Stimulated activated effector memory CD8-positive, alpha-beta T cell treated with anti-CD3 and anti-CD28 coated beads, Interleukin-12 subunit alpha, Interleukin-12 subunit beta, amount 100 ng/mL, for 72 hours (primary cell): Measurements from ENCODE around the gene ZBTB7A.

Source experiments
- ATAC-seq: fragments of 150-1000 bp; cut with Tn5 transposase; 2 replicates; pipeline ENCODE4 v1.10.0; 2021
- DNase-seq, 2 donors: peaks; one replicate each; pipeline ENCODE4 v3.0.0; 2021 to 2022; ENCODE audit warnings: low spot score in 2 of 2
- H3K27ac Mint-ChIP-seq: one replicate; pipeline ENCODE4 v1.8.0; 2022; ENCODE audit warnings: mild to moderate bottlenecking, mixed read lengths
- H3K36me3 Mint-ChIP-seq: one replicate; pipeline ENCODE4 v1.8.0; 2022; ENCODE audit warnings: mild to moderate bottlenecking, mixed read lengths
- H3K4me1 Mint-ChIP-seq: one replicate; pipeline ENCODE4 v1.8.0; 2022; ENCODE audit warnings: mixed read lengths
- H3K4me3 Mint-ChIP-seq: one replicate; pipeline ENCODE4 v1.8.0; 2022; ENCODE audit warnings: mild to moderate bottlenecking, mixed read lengths
- H3K9me3 Mint-ChIP-seq: one replicate; pipeline ENCODE4 v1.8.0; 2022; ENCODE audit warnings: mixed read lengths

ZBTB7A gene

GRCh38 chr19:4030552-4030951, 36.1 kb downstream of the ZBTB7A start:
- ATAC-seq = no peak
- DNase-seq = no peak
- Mint-ChIP-seq H3K36me3 (peaks cover 59% of the 10 kb centered on the region), H3K4me1 (no peaks in the 10 kb centered on the region), H3K4me3 (no peak overlapping the region), H3K9me3 (no peaks in the 10 kb centered on the region), H3K27ac (peak overlapping the region; percentile 60)

GRCh38 chr19:4029247-4029614, 37.5 kb downstream of the ZBTB7A start:
- Mint-ChIP-seq H3K27ac (no peak overlapping the region), H3K4me1 (no peaks in the 10 kb centered on the region), H3K36me3 (peaks cover 62% of the 10 kb centered on the region)

GRCh38 chr19:4028334-4029246, 38.1 kb downstream of the ZBTB7A start:
- no peaks in the 10 kb centered on the region for H3K4me1 Mint-ChIP-seq
- no peak overlapping the region for H3K4me3 Mint-ChIP-seq
- DNase-seq (no peak), ATAC-seq (no peak)
- H3K36me3 Mint-ChIP-seq = peaks cover 62% of the 10 kb centered on the region
- no peaks in the 10 kb centered on the region for H3K9me3 Mint-ChIP-seq
- H3K27ac Mint-ChIP-seq = no peak overlapping the region

More at GRCh38 chr19:4029247-4029614, 37.5 kb downstream of the ZBTB7A start:
- H3K9me3 Mint-ChIP-seq = no peaks in the 10 kb centered on the region
- DNase-seq = no peak
- ATAC-seq = no peak
- no peak overlapping the region for H3K4me3 Mint-ChIP-seq

GRCh38 chr19:4027146-4027545, 39.6 kb downstream of the ZBTB7A start:
- ATAC-seq = no peak
- Mint-ChIP-seq H3K27ac (no peak overlapping the region), H3K4me3 (no peak overlapping the region), H3K4me1 (no peaks in the 10 kb centered on the region), H3K36me3 (peaks cover 54% of the 10 kb centered on the region), H3K9me3 (no peaks in the 10 kb centered on the region)
- no peak for DNase-seq

- H3K9me3 Mint-ChIP-seq = no peaks in the 10 kb centered on the region
- peaks cover 42% of the 10 kb centered on the region for H3K36me3 Mint-ChIP-seq
- no peak overlapping the region for H3K4me3 Mint-ChIP-seq
- H3K4me1 Mint-ChIP-seq = no peaks in the 10 kb centered on the region
- DNase-seq = no peak
- H3K27ac Mint-ChIP-seq = no peak overlapping the region
- ATAC-seq = peak; percentile 19
Measured at GRCh38 chr19:4025317-4025716, 41.4 kb downstream of the ZBTB7A start.

GRCh38 chr19:4023600-4024398, 42.9 kb downstream of the ZBTB7A start:
- Mint-ChIP-seq H3K9me3 (no peaks in the 10 kb centered on the region), H3K4me3 (no peak overlapping the region), H3K4me1 (peaks cover under 1% of the 10 kb centered on the region), H3K27ac (peak overlapping the region; percentile 26), H3K36me3 (peaks cover 33% of the 10 kb centered on the region)
- ATAC-seq (no peak), DNase-seq (no peak)

GRCh38 chr19:4019578-4019977, 47.1 kb downstream of the ZBTB7A start:
- Mint-ChIP-seq H3K4me3 (no peak overlapping the region), H3K4me1 (peaks cover 7% of the 10 kb centered on the region), H3K27ac (no peak overlapping the region), H3K9me3 (no peaks in the 10 kb centered on the region), H3K36me3 (peaks cover 25% of the 10 kb centered on the region)
- DNase-seq = no peak
- ATAC-seq = no peak

- no peak overlapping the region for H3K4me3 Mint-ChIP-seq
- ATAC-seq = no peak
- H3K4me1 Mint-ChIP-seq = peaks cover 7% of the 10 kb centered on the region
- no peaks in the 10 kb centered on the region for H3K9me3 Mint-ChIP-seq
- H3K27ac Mint-ChIP-seq = peak overlapping the region; percentile 86
- peaks cover 25% of the 10 kb centered on the region for H3K36me3 Mint-ChIP-seq
- no peak for DNase-seq
Measured at GRCh38 chr19:4018775-4019504, 47.8 kb downstream of the ZBTB7A start.

- Mint-ChIP-seq H3K9me3 (no peaks in the 10 kb centered on the region), H3K36me3 (peaks cover 27% of the 10 kb centered on the region), H3K27ac (peak overlapping the region; percentile 86), H3K4me1 (peaks cover 9% of the 10 kb centered on the region), H3K4me3 (no peak overlapping the region)
- DNase-seq (no peak), ATAC-seq (no peak)
Measured at GRCh38 chr19:4018140-4018613, 48.5 kb downstream of the ZBTB7A start.

- no peak for DNase-seq
- Mint-ChIP-seq H3K27ac (peak overlapping the region; percentile 74), H3K36me3 (peaks cover 33% of the 10 kb centered on the region)
Measured at GRCh38 chr19:4016903-4017638, 49.6 kb downstream of the ZBTB7A start.

GRCh38 chr19:4016486-4016885, 50.2 kb downstream of the ZBTB7A start:
- H3K4me3 Mint-ChIP-seq = no peak overlapping the region

More at GRCh38 chr19:4016903-4017638, 49.6 kb downstream of the ZBTB7A start:
- ATAC-seq = no peak
- Mint-ChIP-seq H3K9me3 (no peaks in the 10 kb centered on the region), H3K4me1 (peaks cover 19% of the 10 kb centered on the region), H3K4me3 (no peak overlapping the region)

GRCh38 chr19:4015705-4016402, 50.8 kb downstream of the ZBTB7A start:
- Mint-ChIP-seq H3K4me1 (peaks cover 25% of the 10 kb centered on the region), H3K27ac (peak overlapping the region; percentile 74), H3K9me3 (no peaks in the 10 kb centered on the region), H3K4me3 (no peak overlapping the region), H3K36me3 (peaks cover 39% of the 10 kb centered on the region)
- no peak for DNase-seq
- no peak for ATAC-seq

More at GRCh38 chr19:4016486-4016885, 50.2 kb downstream of the ZBTB7A start:
- ATAC-seq = no peak
- no peak for DNase-seq
- Mint-ChIP-seq H3K36me3 (peaks cover 33% of the 10 kb centered on the region), H3K9me3 (no peaks in the 10 kb centered on the region), H3K4me1 (peaks cover 19% of the 10 kb centered on the region), H3K27ac (peak overlapping the region; percentile 74)

GRCh38 chr19:4014541-4015491, 51.9 kb downstream of the ZBTB7A start:
- DNase-seq = peak in 1 of 2 donors; percentile 63

More at GRCh38 chr19:4014541-4015491, 51.9 kb downstream of the ZBTB7A start:
- no peak overlapping the region for H3K4me3 Mint-ChIP-seq
- peaks cover 31% of the 10 kb centered on the region for H3K36me3 Mint-ChIP-seq
- H3K27ac Mint-ChIP-seq = peak overlapping the region; percentile 40
- no peaks in the 10 kb centered on the region for H3K9me3 Mint-ChIP-seq
- ATAC-seq = peak; percentile 20
- peaks cover 26% of the 10 kb centered on the region for H3K4me1 Mint-ChIP-seq
